SH-SY5Y (cell line): ENCODE measurements around the gene BBS12.

Experiments used
- GATA2 ChIP-seq: IDR thresholded peaks from 2 replicates; pipeline ENCODE4 v1.6.1; 2011; ENCODE audit warnings: mild to moderate bottlenecking, low read depth, low read length
- GATA3 ChIP-seq: IDR thresholded peaks from 2 replicates; pipeline ENCODE4 v1.6.1; 2011; ENCODE audit warnings: low read depth, mild to moderate bottlenecking, low read length, moderate library complexity

The BBS12 gene

DNA sequence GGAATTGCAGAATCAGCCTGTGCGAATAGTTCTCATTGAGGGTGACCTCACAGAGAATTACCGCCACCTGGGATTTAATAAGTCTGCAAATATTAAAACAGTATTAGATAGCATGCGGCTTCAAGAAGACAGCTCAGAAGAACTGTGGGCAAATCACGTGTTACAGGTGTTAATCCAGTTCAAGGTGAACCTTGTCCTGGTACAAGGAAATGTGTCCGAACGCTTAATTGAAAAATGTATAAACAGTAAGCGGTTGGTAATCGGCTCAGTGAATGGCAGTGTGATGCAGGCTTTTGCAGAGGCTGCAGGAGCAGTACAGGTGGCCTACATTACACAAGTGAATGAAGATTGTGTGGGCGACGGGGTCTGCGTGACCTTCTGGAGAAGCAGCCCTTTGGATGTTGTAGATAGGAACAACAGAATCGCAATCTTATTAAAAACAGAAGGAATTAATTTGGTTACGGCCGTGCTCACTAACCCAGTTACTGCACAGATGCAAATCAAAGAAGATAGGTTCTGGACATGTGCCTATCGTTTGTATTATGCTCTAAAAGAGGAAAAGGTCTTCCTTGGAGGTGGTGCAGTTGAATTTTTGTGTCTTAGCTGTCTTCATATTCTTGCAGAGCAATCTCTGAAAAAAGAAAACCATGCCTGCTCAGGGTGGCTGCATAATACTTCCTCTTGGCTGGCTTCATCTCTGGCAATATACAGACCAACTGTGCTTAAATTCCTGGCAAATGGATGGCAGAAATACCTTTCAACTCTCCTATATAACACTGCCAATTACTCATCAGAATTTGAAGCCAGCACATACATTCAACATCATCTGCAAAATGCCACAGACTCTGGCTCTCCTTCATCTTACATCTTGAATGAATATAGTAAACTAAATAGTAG lies 10.7 kb downstream of the BBS12 start:
- TF ChIP-seq GATA2 (peak; percentile 72), GATA3 (0 out of 2 replicates have a peak, but pooled peaks have one; percentile 35)

DNA sequence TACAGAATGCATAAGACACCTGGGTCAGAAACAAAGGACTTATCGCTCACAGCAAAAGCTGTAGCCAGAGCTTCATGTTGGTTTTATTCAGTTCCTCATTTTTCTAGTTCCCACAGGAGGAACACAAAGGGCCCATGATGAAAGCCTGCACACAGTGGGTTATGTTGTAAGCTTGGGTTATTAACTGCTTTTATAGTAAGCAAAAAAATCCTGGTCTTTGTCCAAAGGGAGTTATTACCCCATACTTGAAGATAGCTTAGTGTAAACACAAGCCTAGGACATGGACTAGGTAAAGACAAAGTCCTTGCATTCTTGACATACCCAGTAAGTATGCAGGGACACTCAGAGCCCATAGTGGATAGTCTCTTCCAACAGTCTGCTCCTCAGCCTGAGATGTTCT lies 11.7 kb downstream of the BBS12 start:
- no peak for TF ChIP-seq GATA3
- TF ChIP-seq GATA2 = no peak

DNA sequence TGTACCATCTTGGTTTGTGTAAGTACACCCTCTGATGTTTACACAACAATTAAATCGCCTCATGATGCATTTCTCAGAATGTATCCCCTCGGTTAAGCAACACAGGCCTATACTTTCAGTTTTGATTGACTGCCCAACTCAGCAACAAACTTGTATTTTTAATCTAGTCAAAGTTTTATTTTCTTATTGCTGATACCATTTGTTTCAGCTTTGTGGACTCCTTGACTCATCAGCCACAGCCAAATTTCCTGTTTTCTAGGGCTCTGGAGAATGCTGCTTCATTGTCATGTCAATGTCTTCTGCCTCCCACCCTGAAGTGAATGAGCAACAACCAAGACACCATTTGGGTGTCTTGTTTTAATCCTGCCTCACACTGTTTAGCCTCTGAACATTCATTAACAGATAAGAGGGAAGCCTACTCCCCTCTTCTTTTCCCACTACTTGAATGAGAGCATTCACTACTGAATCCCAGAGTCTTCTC lies 14.0 kb downstream of the BBS12 start:
- TF ChIP-seq GATA3 (no peak), GATA2 (no peak)

DNA sequence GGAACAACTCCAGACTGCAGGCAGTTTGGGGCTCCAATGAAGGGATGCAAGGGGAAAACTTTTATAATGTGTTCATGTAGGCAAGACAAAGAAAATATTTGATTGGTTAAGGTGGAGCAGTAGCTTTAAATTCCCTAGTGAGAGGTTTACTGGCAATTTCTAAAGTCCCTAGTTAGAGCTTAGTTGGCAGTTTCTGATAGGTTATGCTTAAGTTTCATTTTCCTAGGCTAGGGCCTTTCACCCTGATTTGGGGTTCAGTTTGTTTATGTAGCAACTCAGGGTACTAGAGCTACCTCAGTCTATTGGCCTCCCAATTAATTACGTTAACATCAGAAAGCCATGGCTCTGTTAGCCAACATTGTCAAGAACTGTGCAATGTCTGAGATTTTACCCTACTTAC lies 14.6 kb downstream of the BBS12 start:
- TF ChIP-seq GATA3 = no peak
- no peak for TF ChIP-seq GATA2

DNA sequence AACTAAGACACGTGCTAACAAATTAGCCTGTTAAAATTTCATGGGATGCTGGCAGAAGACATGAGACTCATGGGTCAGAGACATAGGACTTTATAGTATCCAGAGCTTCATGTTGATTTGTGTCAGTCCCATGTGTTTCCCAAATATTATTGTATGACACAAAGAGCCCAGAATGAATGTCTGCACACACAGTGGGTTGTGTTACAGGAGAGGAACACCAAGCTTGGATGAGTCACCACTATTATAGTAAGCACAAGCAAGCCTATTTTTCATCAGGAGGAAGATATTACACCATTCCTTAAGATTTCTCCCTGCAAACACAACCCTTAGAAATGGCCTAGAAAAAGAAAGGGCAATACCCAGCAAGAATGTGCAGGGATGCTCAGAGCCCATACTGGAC lies 15.4 kb downstream of the BBS12 start:
- TF ChIP-seq GATA3 (no peak), GATA2 (no peak)

DNA sequence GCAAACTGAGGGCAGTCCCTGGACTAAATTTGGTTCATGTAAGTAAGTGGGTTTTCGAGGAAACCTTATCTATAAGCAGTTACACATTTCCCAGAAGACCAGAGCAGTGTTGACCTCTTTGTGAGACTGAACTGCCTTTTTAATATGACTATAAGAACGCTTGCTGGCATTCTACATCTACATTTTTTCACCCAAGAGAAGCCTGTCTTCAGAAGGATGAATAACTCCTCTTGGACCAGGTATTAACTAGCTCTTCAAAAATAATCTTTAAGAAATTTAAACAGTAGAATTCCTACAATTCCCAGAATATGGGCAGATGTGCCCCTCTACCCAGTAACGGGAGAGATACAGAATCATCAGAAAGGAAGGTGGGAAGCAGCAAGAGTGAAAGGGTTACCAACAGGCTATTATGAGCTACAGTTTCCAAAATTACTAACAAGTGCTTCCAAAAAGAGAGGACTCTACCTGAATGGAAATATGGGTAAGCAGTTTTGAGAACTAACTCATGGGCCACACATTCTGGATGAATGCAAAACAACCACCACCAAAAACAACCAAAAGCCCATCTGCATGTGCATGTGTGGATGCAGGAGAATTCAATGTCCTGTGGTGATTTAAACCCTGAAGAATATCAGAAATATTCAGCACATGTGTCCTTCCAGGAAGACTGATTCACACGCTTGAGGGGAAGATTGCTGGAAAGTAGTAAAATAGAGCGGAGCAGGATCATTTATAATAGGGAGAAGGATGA lies 17.4 kb downstream of the BBS12 start:
- TF ChIP-seq GATA2 = no peak
- TF ChIP-seq GATA3 = no peak

DNA sequence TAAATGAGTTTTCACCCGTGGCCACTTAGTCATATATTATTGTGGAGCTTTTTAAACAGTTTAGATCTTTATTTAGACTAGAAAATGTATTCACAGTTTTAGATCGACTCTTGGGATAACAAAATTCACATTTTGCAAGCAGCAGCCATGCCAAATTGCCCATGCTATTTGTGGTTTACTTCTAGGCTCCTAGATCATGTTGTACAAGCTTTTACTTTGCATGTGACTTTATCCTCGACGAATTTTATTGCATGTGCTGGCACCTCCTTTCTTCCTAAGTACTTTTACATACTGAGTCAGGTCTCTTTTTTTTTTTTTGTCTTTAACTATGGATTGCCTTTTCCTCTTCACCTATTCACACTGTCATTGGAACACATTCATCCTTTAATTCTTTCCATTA lies 23.2 kb downstream of the BBS12 start:
- TF ChIP-seq GATA3 (no peak), GATA2 (no peak)

DNA sequence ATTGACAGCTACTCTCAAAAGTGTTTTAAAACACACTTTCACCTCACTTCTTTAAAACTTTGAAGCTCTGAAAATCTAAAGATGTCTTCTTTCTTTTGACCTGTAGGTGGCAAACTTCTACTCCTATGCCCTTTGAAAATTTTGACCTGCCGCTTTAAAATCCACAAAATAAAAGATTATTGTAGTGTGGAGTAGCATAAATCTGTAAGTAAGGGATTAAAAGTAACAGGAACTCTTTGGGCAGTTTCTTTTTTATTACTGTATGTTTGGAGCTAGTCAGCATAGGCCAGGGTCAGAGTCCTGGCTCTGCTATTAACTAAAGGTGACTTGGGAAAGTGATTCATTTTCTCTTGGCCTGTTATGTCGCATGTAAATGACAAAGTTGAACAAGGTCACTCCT lies 25.5 kb downstream of the BBS12 start:
- TF ChIP-seq GATA2 (no peak), GATA3 (no peak)

DNA sequence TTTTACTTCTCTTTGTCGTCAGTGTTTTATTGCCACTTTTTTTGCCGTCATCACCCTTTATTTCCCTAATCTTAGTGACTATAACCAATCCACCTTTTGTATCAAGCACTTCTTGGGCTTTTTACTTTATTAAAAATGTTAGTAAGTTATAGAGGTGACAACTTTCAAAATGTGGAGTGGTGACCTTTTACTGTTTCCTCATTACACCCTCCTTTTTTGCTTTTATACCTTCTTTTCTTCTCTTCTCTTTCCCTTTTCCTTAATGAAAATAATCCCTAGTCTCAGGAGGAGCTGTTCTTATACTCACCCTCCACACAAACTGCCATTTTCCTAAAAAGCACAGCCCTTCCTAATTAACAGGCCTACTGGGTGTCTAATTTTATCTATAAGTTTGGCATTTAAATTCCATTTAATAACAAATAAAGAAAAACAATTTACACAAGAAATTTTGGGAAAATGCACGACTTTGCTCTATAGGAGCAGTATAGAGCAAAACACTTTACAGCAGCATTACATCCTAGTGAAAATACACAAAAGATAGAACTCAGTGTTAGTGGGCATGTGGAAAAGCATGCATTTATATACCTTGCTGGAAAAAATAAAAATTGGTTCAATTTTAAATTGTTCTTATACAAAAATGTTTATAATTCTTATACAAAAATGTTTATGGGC lies 27.3 kb downstream of the BBS12 start:
- TF ChIP-seq GATA3 (no peak), GATA2 (no peak)

DNA sequence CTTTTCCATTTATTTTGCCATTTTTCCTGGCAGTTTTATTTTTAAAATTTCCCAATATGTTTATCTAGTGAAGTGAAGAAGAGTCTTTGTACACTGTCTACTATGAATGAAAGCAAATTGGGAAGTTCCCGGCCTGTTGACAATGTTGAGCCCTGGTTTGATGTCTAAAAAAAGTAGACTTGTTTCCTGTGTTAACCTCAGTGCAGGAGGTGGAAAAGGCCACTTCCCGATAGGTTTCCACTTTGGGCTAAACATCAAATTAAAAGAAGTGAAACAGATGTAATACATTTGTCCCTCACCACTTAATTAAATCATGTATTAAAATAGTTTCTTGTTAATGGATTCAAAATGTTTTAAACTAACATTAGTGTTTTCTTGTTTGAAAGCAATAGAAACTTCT lies 30.0 kb downstream of the BBS12 start:
- no peak for TF ChIP-seq GATA2
- no peak for TF ChIP-seq GATA3

DNA sequence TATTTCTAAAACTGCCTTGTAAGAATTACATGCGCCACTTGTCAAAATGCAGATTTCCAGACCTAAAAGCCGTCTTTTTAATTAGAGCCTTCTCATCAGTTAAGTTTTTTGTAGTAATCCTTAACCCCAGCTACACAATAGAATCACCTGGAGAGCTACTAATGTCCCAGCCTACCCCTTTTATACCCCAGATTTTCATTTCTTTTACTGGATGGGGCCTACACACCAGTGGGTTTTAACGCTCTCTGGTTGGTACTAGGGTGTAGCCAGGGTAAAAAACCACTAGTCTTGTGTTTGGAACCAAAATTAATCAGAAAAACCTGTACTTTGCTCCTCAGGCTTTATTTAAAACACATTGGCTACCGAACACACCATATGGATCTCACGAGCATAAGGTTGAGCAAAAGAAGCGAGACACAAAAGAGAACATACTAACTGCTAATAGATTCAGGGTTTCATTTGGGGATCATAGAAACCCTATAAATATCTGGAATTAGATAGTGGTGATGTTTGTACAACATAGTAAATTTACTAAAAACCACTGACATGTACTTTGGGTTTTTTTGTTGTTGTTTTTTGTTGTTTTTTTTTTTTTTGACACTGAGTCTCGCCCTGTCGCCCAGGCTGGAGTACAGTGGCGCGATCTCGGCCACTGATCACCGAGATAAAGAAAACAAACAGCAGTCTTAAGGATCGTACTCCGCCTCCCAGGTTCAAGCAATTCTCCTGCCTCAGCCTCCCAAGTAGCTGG lies 30.6 kb downstream of the BBS12 start:
- TF ChIP-seq GATA3 (no peak), GATA2 (no peak)

DNA sequence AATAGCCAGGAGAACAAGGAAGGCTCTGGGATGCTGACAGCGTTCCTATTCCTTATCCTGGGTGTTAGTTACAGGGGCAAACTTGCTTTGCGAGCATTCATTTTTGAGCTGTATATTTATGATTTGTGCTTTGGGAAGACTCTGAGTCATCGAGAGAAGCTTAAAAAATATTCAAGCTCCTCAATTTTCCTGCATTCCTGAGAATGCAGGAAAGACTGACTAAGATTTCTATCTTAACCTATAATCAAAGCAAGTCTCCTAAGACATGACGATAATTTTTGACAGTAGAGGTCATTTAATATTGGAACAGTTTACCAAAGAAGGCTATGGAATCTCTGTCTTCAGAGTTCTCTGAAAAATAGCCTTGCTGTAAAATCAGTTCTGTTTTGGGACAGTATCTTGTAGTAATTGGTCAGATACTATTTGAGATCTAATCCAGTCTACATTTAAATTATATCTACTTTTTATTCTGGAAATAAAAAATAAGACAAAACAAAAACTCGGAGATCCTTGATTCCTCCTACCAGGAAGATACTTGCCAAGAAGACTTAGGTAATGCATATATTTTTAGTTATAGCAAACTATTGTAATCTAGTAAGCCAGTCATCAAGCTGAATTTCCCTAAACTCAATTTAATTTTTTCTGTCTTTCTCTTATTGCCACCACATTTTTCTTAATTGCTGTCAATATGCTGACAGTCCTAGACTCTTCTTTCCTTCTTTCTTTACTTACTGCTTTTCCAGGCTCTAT lies 31.7 kb downstream of the BBS12 start:
- TF ChIP-seq GATA3 (no peak), GATA2 (no peak)

DNA sequence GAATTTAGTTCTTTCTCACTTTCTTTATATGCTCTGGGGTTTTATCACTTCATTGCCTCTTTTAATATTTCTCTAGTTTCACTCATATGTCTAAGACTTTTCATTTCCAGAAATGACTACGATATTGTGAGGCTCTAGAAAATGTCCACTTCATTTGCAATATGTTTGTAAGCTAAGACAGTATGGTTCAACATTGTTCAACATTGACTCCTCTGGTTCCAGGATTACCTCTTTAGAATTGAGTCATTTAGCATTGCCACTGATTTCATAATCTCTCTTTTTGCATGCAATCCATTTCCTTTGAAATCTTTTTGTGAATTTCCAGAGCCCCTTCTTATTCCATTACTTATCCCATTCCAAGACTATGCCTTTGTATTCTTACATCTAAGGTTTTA lies 32.3 kb downstream of the BBS12 start:
- no peak for TF ChIP-seq GATA3
- TF ChIP-seq GATA2 = no peak
